Right lung (tissue), 5 donors: ENCODE measurements around the gene CCDC24. TPM values are rescaled to one million over a fixed set of nuclear protein-coding genes. Genes with fewer than 3 reads are reported as not detected.

Source experiments
- DNase-seq, 2 donors: peaks; one replicate each; pipeline ENCODE4 v3.0.0-alpha.2; 2013
- polyA plus RNA-seq, 5 donors: library from polyadenylated mRNA; unstranded; fragments of 120-200 nt; gene quantifications; one replicate each; pipeline versions ENCODE4 v1.2.1 to v1.2.3, GENCODE V29; 2013; ENCODE audit warnings: inconsistent platforms in 1 of 5, low replicate concordance in 1 of 5; ENCODE audit not compliant: insufficient read length in 5 of 5, insufficient read depth in 1 of 5

CCDC24 gene
- polyA plus RNA-seq, 5 donors, result 10.6 to 16.9 (median 14.3) TPM

- peak in 1 of 2 donors; percentile 30 for DNase-seq
Observed at GRCh38 chr1:43979528-43980254, 11.7 kb upstream of the CCDC24 start.

GRCh38 chr1:43980255-43981134 is 10.9 kb upstream of the CCDC24 start:
- DNase-seq, result no peak

- DNase-seq, result no peak
Observed at GRCh38 chr1:43981135-43981491, 10.3 kb upstream of the CCDC24 start.

- DNase-seq, result no peak
Observed at GRCh38 chr1:43981636-43982035, 9.8 kb upstream of the CCDC24 start.

GRCh38 chr1:43982241-43982640 is 9.2 kb upstream of the CCDC24 start:
- DNase-seq, result no peak

- no peak for DNase-seq
Observed at GRCh38 chr1:43982808-43983207, 8.6 kb upstream of the CCDC24 start.

- DNase-seq, result no peak
Observed at GRCh38 chr1:43983253-43983899, 8.0 kb upstream of the CCDC24 start.

- DNase-seq, result no peak
Observed at GRCh38 chr1:43984855-43985254, 6.5 kb upstream of the CCDC24 start.

GRCh38 chr1:43985984-43986595 is 5.3 kb upstream of the CCDC24 start:
- DNase-seq, result no peak

- DNase-seq, result no peak
Observed at GRCh38 chr1:43986712-43987111, 4.7 kb upstream of the CCDC24 start.

- no peak for DNase-seq
Observed at GRCh38 chr1:43987159-43987902, 4.1 kb upstream of the CCDC24 start.

GRCh38 chr1:43990271-43991199 is 864 bp upstream of the CCDC24 start:
- no peak for DNase-seq

- no peak for DNase-seq
Observed at GRCh38 chr1:43991200-43991475, 261 bp upstream of the CCDC24 start.

- DNase-seq, result no peak
Observed at GRCh38 chr1:43992232-43992995, 1.0 kb downstream of the CCDC24 start.

GRCh38 chr1:43993206-43993914 is 2.0 kb downstream of the CCDC24 start:
- DNase-seq, result no peak

- DNase-seq, result no peak
Observed at GRCh38 chr1:43994071-43994470, 2.7 kb downstream of the CCDC24 start.

GRCh38 chr1:43994794-43995790 is 3.7 kb downstream of the CCDC24 start:
- no peak for DNase-seq
